Limb (tissue), 2 donors: ENCODE results near the gene SCAF1.
A peak's percentile ranks its signal among the peaks of the same experiment; 100 is the strongest.
"Not testable (repeated sequence)": the region's sequence is repeated elsewhere in the genome, so short reads cannot be mapped to it uniquely, and the experiment has no call there.

Experiments used
- DNase-seq, 2 donors: peaks; one replicate each; pipeline ENCODE4 v3.0.0-alpha.2; 2016; ENCODE audit errors: extremely low spot score in 2 of 2

Gene SCAF1

GRCh38 chr19:49614096-49614833 is 27.7 kb upstream of the SCAF1 start:
- no peak for DNase-seq

DNA sequence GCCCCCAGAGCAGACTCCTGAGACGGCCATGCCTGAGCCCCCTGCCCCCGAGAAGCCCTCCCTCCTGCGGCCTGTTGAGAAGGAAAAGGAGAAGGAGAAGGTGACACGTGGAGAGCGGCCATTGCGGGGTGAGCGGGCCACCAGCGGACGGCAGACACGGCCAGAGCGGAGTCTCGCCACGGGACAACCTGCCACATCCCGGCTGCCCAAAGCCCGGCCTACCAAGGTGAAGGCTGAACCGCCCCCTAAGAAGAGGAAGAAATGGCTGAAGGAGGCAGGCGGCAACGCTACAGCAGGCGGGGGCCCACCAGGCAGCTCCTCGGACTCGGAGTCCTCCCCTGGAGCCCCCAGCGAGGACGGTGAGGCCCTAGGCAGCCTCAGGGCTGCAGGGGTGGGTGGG is 26.1 kb upstream of the SCAF1 start:
- DNase-seq, result no peak

DNA sequence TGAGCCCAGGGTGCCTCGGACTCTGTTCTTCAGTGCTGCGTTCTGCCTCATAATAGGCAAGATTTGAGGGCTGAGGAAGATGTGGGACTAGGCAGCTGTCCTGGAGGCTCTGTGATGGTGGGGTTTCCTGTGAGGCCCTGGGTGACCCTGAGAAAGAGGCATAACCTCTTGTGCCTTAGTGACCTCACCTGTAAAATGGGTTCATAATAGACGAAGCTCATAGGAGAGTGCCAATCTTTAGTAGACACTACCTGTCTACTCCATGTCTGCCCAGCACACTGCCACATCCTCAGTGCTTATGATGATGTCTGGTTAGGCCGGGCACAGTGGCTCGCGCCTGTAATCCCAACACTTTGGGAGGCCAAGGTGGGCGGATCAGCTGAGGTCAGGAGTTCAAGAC is 25.5 kb upstream of the SCAF1 start:
- DNase-seq, result no peak

DNA sequence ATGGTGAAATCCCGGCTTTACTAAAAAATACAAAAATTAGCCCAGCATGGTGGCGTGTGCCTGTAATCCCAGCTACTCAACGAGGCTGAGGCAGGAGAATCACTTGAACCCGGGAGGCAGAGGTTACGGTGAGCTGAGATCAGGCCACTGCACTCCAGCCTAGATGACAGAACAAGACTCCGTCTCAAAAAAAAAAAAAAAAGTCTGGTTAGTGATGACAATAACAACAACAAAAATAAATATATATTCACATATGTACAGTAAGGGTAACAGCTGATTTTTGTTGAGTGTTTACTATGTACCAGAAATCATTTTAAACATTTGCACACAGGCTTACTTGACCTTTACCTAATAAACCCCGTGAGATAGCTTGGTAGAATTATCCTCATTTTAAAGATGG is 25.1 kb upstream of the SCAF1 start:
- DNase-seq, result no peak

- DNase-seq, result not testable (repeated sequence)
These were observed 24.1 kb upstream of the SCAF1 start for GRCh38 chr19:49617860-49618259.

DNA sequence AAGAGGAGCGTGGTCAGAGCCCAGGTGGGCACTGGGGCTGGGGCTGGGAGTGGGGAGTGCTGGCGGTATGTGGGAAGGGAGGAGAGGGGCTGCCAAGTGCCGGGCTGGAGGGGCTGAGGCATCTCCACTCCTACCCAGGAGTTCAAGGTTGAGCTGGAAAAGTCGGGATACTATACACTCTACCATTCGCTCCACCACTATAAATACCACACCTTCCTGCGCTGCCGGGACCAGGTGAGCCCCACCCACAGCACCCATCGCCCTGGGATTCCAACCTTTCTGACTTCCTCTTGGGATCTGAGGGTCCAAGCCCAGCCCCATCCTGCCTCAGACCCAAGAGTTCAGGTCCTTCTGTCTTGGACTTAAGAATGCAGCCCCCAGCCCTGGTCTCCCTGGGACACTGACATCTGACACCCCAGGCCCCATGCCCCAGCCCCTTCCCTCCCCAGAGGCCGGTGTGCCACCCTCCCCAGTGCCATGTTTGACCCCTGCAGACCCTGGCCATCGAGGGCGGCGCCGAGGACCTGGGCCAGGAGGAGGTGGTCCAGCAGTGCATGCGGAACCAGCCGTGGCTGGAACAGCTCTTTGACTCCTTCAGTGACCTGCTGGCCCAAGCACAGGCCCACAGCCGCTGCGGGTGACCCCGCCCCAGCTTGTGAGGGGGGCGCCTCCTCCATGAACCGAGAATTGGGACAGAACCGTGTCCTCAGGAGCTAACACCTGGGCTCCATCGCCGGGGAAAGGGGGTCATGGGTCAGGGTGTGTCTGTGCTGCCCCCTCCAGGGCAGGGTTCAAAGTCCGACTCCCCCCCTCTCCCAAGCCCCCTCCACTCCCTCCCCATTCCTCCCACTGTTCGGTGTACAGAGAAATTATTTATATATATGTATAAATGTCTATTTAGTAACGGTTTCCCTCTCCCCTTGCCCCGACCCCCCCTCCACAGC is 16.8 kb upstream of the SCAF1 start:
- DNase-seq, result no peak

GRCh38 chr19:49626226-49626625 is 15.8 kb upstream of the SCAF1 start:
- DNase-seq, result no peak

GRCh38 chr19:49629659-49630058 is 12.3 kb upstream of the SCAF1 start:
- DNase-seq, result no peak

DNA sequence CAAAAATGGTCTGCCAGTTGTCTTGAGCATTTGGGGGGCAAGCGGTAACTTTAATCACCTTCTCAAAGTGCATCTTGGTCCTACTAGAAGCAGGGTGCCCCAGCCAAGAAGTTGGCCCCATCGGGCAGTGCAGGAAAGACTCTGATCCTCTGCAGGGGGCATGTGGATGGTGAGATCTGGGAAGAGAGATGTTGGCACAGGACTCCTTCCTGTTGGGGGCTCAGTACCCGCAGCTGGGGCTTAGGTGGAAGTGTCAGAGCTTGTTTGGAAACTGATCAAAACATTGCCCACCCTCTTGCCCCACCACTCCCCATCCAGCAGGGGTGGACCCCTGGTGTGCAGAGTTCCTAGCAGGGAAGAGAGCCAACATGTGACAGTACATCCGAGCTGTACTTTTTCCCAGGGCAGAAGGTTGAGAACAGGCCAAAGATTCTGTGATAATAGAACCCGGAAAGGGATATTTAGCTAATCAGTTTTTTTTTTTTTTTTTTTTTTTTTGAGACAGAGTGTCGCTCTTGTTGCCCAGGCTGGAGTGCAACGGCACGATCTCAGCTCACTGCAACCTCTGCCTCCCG is 10.9 kb upstream of the SCAF1 start:
- DNase-seq, result no peak

DNA sequence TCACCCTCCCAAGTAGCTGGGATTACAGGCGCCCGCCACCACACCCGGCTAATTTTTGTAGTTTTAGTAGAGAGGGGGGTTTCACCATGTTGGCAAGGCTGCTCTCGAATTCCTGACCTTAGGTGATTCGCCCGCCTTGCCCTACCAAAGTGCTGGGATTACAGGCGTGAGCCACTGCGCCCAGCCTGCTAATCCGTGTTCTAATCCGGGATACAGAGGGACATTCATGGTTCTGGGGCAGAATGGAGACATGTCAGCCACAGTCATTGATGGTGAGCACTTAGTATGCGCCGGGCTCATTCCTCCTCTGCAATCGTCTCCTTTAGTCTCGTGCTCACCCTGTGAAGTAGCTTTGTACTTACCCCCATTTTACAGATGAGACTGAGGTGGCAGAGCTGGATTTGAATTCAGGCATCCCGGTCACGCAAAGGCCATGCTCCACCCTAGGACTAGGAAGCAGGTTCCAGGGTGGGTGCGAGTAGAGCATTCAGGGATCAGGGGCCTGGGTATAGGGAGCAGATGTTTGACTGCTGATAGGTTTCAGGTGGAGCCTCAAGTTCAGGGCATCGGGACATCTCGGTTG is 10.3 kb upstream of the SCAF1 start:
- no peak for DNase-seq

DNA sequence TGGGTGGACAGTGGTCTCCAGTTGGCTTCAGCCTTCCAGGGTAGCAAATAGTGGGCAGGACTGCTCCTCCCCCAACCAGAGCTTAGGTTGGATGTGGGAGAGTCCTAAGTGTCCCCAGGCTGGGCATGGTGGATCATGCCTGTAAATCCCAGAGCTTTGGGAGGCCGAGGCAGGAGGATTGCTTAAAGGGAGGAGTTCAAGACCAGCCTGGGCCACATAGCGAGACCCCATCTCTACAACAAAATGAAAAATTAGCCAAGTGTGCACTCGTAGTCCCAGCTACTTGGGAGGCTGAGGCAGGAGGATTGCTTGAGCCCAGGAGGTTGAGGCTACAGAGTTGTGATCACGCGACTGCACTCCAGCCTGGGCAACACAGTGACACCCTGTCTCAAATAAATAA is 9.4 kb upstream of the SCAF1 start:
- DNase-seq, result no peak

GRCh38 chr19:49633273-49633672 is 8.7 kb upstream of the SCAF1 start:
- not testable (repeated sequence) for DNase-seq

DNA sequence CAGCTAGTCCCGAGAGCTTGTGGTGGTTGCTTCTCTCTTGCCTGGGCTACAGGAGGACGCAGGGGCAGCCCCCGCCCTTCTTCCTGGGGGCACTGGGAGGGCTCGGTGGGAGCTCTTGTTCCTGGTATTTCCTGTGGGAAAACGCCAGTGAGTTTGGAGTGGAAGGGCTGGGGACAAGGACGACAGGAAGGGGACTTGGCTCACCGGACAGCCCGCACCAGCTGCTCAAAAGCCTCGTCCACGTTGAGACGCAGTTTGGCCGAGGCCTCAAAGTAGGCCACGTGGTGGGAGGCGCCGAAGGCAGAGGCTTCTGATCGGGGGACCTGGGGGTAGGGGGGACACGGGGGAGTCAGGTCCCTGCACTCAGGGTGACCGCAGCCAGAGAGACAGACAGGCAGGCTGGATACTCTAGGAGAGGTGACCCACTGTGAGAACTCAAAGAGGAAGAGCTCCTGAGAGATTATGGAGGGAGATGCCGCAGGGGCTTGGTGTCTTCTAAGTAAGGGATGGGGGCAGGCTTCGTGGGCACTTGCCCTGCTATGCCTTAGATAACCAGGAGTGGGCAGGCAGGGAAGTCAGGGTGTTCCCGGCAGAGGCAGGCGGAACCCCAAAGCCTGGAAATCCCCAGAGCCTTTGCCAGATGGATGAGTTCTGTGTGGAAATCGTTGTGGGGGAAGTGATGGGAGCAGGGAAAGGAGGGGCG is 6.3 kb upstream of the SCAF1 start:
- peak in 1 of 2 donors; percentile 40 for DNase-seq

DNA sequence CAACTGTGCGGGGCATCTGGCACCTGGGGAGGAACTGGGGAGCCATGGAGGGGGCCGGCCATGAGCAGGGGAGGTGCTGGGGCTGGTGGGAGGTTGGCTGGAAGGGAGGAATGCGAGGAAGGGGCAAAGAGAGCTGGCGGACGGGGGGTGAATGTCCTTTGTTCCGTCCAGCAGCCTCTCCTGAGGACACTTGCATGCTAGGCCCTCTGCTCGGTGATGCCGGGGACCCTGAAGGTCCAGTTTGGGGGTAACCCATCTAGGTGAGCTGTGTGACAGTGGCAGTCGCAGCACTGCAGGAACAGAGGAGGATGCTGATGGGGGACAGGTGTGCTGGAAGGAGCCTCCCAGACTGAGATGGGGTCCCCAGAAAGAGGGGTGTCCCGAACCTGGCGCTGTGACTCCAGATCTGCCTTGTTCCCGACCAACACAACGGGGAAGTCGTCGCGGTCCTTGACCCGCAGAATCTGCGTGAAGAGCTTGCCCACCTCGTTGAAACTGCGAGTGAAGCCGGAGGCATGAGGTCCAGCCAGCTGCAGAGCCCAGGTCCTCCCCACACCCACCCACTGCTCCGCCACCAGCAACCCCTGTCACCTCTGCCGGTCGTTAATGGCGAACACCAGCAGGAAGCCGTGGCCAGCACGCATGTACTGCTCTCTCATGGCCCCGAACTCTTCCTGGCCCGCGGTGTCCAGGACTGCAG is 5.6 kb upstream of the SCAF1 start:
- no peak for DNase-seq

- peak; percentile 34 to 68 for DNase-seq
These were observed 3.9 kb upstream of the SCAF1 start for GRCh38 chr19:49637821-49638738.

GRCh38 chr19:49639401-49640112 is 2.5 kb upstream of the SCAF1 start:
- no peak for DNase-seq

GRCh38 chr19:49640113-49640898 is 1.7 kb upstream of the SCAF1 start, which contains the start of gene RRAS:
Gene RRAS (minus strand): TSS chr19:49640143. CDS start chr19:49640098, 45 bp downstream.
- peak; percentile 99 to 100 for DNase-seq

- no peak for DNase-seq
These were observed 555 bp downstream of the SCAF1 start for GRCh38 chr19:49642492-49643035.
